CD4-positive, alpha-beta T cell treated with Interleukin-4 for 4 hours (primary cell): ENCODE data around the gene WBP2.
"Not testable (repeated sequence)": the region's sequence is repeated elsewhere in the genome, so short reads cannot be mapped to it uniquely, and the experiment has no call there.

Source experiments
- DNase-seq: peaks from one replicate; pipeline ENCODE4 v3.0.0-alpha.2; 2020

Gene WBP2

DNA sequence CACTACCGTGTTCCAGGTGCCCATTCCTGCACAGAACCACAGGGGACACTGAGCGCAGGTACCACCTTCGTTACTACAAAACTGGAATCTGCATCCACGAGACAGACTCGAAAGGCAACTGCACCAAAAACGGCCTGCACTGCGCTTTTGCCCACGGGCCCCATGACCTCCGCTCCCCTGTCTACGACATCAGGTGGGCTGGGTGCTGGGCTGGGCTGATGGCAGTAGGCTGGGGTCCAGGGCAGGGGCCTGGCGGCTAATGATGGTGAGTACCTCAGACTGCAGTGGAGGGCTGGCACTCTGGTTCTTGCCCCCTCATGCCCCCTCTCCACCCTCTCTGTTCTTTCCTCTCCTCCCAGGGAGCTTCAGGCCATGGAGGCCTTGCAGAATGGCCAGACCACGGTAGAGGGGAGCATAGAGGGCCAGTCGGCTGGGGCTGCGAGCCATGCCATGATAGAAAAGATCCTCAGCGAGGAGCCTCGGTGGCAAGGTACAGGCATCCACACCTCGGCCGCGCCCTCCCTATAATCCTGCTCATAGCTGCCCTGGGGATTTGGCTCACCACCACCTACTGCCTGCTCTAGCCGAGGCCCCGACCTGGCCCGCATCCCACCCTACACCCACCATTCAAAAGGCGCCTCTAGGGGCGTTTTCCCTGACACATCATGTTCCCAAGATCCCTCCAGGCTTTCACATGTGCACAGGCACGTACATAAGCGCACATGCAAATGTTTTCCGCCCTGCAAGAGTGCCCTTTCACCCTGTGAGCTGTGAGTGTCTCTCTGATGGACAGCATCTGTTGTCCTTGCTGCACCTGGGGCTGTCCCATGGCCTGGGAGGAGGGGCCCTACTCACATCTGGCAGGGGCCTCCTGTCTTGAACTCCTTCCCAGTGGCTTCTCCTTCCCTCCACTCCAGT lies 42.8 kb downstream of the WBP2 start:
- no peak for DNase-seq

- DNase-seq: no peak
These were observed 44.0 kb downstream of the WBP2 start for GRCh38 chr17:75811174-75811573.

DNA sequence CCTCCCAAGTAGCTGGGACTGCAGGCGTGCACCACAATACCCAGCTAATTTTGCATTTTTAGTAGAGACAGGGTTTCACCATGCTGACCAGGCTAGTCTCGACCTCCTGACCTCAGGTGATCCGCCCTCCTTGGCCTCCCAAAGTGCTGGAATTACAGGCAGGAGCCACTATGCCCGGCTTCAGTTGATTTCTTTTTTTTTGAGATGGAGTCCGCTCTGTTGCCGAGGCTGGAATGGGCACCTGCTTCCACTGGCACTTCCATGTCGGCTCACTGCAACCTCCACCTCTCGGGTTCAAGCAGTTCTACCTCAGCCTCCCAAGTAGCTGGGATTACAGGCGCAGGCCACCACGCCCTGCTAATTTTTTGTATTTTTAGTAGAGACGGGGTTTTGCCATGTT lies 44.4 kb downstream of the WBP2 start:
- DNase-seq: not testable (repeated sequence)

GRCh38 chr17:75810216-75810615 lies 44.9 kb downstream of the WBP2 start:
- no peak for DNase-seq

DNA sequence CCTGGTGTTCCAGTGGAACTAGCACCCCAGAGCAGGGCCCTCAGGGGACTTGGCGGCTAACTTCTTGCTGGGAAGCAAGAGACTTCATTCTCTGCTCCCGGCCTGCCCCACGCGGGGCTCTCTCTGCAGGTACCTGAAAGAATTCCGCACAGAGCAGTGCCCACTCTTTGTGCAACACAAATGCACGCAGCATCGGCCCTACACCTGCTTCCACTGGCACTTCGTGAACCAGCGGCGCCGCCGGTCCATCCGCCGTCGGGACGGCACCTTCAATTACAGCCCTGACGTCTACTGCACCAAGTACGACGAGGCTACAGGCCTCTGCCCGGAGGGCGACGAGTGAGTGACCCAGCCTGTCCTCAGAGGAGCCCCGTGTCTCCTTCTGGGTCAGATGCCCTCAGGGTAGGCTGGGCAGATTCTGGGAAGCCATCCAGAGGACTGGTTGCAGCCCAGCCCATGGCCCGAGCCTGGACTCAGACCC lies 45.5 kb downstream of the WBP2 start:
- no peak for DNase-seq

DNA sequence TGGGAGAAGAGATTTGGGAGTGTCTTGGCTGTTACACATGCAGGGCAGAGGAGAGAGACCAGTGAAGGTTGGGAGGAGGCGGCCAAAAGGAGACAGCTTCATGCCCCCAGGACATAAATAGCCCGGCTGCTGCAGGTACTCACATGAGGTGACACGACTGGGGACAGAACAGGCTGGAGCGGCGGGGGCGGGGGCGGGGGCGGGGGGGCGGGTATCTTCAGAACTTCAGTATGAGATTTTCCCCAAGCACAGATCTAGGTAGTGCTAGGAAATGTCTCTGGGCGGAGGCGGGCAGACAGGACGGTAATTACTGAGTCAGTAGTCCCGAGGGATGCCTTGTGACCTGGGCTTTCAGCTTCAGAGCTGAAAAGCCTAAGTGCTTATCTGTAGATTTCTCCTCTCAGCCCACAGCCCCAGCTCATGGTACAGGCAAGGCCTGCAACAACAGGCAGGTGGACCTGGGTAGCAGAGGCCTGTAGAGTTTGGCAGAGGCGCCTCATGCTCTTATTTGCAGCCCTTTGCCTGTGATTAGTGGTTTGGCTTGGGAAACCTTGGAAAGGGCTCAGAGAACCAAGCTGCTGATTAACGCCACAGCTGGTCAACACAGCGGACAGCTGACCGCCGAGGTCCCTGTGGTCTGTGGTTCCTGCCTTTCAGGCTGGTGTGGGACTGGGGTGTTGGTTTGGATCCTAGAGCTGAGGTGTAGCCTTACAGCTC lies 46.1 kb downstream of the WBP2 start:
- no peak for DNase-seq

DNA sequence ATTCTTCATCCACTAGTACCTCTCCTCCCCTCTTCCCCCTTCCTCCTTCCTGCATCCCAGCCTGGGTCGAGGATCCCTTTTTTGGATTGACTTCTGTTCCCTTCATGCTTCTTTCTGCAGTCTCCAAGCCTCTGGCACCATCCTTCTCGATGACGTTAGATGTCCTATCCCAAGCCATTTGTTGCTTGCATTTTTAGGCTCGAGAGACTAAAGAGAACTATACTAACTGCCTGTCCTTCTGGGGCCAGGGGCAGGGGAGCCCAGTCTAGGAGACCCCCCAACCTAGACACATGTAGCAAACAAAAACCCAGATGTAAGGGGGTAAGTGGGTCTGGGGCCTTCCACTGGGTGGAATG lies 46.6 kb downstream of the WBP2 start:
- no peak for DNase-seq

GRCh38 chr17:75807861-75808260 lies 47.3 kb downstream of the WBP2 start:
- no peak for DNase-seq

DNA sequence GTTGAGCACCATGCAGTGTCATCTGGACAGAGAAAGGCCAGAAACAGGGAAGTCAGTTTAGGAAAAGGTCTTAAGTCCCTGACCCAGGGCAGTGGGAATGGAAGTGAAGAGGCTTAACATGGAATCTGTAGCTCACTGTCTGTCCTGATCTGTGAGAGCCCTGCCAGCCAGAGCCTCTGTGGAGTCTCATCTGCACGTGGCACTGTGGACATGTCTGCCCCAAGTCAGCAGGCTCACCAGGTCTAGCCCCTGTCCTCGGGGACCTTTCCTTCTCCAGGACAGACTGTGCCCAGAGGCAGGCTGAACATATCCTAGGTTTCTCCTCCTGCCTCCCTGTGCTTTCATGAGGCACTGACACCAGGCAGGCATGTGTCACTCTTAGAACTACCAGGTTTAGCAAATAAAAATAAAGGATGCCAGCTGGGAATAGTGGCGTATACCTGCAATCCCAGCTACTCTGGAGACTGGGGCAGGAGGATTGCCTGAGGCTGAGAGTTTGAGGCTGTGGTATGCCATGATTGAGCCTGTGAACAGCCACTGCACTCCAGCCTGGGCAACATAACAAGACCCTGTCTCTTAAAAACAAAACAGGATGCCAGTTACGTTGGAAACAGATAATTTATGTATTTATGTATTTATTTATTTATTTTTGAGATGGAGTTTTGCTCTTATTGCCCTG lies 48.2 kb downstream of the WBP2 start:
- no peak for DNase-seq

DNA sequence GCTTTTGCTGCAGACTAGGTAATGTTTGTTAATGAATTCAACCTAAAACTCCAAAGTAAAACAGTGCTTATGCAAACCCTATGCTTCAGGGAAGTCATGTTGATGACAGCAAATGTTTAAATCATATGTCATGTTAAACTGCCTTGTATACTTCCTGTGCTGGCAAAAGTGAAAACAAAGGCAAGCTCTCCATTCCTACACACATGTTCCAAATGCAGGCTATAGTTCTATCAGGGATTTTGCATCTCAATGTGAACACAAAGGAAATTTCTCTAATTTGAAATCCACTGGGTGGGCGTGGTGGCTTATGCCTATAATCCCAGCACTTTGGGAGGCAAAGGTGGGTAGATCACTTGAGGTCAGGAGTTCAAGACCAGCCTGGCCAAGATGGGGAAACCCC lies 51.3 kb downstream of the WBP2 start:
- DNase-seq: no peak

GRCh38 chr17:75799402-75799801 lies 55.7 kb downstream of the WBP2 start:
- no peak for DNase-seq

DNA sequence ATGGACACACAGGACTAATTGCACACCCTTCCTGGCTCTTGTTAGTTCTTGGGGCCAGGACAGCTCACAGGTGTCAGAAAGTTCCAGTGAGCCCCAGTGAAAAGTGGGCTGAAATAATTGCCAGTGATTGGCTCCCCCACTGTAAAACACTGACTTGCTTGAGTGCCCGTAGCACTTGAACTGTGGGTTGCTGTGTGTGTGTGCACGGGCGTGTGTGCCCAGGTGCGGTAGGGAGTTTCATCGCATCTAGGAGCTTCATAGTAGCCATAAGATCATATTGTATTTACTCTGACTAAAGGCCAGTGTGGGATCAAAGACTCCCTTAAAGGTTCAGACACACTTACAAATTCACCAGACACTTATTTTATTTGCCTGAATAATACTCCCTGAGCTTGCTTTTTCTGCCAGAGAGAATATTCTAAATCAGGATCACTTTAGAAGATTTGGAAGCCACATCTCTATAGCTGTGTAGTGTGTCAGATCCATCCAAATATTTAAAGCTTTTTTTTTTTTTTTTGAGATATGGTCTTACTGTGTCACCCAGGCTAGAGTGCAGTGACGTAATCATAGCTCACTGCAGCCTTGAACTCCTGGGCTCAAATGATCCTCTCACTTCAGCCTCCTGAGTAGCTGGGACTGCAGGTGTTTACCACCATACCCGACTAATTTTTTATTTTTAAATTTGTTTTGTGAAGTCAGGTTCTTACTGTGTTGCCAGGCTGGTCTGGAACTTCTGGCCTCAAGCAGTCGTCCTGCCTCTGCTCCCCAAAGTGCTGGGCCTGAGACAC lies 59.1 kb downstream of the WBP2 start:
- no peak for DNase-seq
